SIG-M5 treated with dmso at 0.1 percent for 504 hours (cell line): ENCODE data around the gene CAMSAP1.

ENCODE experiments used
- DNase-seq: peaks from one replicate; lab custom pipeline; 2025; ENCODE audit not compliant: unreplicated experiment; lab: John Stamatoyannopoulos, UW

The CAMSAP1 gene

GRCh38 chr9:135883410-135884089 is 23.8 kb downstream of the CAMSAP1 start:
- DNase-seq, result no peak

DNA sequence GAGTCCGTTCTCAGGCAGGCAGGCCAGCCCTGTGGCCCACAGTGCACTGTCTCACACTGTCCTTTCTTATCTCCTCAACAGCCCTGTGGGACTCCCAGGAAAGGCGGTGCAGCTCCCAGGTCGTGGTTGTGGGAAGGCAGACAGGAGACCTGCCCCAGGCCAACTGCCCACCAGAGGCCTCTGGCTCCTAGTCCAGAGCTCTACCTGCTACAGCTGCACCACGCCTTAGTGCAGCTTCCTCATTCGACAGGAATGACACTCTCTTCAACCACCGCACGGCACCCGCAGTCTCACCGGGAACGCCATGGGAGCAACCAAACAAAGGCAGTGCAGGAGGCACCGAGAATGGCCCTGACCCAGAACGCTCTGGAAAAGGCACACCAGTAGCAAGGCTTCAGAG is 25.3 kb downstream of the CAMSAP1 start:
- DNase-seq, result no peak

DNA sequence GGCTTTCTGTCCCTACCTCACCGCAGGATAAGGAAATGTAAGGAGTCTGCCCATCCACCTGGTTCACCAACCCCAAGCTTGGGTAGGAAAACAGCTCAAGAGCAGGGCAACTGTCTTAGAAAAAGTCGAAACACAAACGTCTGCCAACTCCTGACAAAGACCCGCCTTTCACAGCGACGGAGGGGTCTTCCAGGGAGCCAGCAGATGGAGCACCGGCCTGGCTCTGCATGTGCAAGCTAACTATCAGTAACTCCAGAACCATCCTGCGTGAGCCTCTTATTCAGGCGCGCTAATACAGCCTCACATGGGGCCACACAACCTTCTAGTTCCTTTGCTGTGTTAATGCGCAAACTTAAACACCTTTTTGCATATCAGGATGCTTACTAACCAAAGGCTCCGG is 26.9 kb downstream of the CAMSAP1 start:
- DNase-seq, result no peak

- DNase-seq, result no peak
These were observed 27.7 kb downstream of the CAMSAP1 start for GRCh38 chr9:135879619-135880018.

DNA sequence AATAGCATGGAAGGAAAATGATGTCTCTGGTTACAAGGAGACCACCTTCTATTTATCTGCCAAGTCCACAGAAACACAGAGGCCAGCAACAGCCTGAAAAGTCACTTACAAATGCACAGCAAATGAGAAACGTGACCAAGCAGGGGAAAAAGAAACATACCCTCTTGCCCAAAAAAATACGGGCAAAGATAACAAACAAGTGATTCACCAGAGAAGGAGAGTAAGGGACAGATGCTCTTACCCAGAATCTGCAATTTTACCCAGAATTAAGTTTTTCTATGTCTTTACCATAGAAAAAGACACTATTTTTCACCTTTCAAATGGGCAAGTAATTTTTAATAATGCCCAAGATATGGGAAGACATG is 28.1 kb downstream of the CAMSAP1 start:
- no peak for DNase-seq

GRCh38 chr9:135878528-135879236 is 28.7 kb downstream of the CAMSAP1 start:
- no peak for DNase-seq

DNA sequence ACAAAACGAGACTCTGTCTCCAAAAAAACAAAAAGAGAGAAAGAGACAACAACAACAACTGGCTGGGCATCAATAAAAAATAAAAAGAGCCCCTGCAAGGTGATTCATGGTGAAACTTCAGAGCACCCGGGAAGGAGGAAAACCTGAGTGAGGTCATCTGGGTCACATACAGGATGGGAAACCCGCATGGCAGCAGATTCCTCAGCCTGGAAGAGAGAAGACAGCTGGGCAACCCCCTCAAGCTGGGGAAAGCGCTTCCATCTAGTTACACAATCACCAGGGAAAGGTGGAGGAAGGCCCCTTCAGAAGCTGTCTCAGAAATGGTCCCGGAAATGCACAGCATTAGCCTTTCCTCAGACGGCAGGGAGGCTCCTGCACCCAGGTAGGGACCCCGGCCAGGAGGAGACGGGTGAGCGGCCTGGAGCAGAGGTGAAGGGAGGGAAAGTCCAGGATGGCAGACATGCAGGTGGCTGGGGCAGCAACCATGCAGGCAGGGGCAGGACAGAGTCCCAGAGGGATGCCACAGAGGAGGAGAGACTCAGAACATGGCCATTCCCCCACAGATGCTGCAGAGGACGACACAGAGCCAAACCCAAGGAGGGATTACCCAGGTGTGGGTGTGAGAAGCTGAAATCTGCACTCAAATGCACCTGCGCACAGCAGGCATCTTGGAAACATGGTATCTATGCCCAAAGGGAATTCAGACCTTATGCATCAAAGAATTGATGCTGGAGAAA is 29.4 kb downstream of the CAMSAP1 start:
- no peak for DNase-seq

DNA sequence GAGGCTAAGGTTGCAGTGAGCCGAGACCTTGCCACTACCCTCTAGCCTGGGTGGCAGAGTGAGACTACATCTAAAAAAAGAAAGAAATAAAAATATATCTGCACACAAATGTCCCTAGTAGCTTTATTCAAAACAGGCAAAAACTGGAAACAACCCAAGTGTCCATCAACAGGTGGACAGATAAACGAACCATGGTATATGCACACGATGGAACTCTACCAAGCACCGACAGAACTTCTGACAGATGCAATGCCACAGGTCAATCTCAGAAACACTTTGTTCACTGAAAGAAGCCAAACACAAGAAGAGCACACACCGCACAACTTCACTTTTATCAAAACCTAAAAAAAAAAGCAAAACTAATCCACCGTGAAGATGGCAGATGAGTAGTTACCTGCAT is 30.4 kb downstream of the CAMSAP1 start:
- DNase-seq, result no peak

GRCh38 chr9:135874859-135875258 is 32.5 kb downstream of the CAMSAP1 start:
- DNase-seq, result no peak

GRCh38 chr9:135869909-135870308 is 37.4 kb downstream of the CAMSAP1 start:
- DNase-seq, result no peak

- no peak for DNase-seq
These were observed 41.8 kb downstream of the CAMSAP1 start for GRCh38 chr9:135865531-135865930.

DNA sequence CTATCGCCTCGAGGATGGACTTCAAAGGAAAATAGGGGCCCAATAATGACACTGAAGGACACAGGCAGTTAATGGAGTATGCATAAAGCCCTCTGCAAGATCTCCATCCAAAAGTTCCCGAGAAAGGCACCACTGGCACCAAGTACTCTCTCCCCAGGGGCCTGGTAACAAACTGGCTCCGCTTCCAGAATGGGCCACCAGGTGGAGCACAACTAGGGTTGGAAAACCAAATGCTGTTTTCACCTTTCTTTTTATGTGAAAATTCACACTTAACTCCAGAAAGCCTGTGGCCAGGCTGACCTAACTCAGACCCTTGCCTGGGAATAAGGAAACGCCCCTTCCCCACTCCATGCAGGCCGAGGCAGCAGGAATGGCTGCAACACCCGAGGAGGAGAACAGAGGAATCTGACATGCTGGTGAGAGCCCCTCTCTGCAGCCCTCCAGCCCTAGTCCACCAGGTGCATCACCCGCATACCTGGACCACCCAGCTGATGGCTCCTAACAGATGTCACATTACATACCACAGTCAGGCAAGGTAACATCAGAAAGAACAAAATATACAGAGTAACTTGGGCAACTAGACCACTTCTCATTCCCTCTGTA is 42.8 kb downstream of the CAMSAP1 start:
- peak; percentile 30 for DNase-seq

DNA sequence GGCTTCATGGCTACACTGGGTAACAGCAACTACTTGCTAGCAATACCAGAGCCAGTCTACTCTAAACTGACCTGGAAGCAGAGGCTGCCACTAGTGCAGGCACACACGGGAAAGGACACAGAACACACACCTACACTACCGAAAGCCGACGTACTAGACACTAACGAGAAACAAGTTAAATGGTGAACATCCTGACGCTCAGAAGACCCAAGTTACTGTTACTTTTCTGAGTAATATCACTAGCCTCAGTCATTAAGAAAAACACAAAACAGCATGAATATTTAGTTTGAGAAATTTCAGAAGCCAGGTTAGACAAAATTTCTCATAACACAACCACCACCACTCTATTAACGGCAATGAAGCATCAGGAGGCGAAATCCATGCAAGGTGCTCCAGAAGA is 44.5 kb downstream of the CAMSAP1 start:
- no peak for DNase-seq

GRCh38 chr9:135858491-135859185 is 48.7 kb downstream of the CAMSAP1 start:
- no peak for DNase-seq

DNA sequence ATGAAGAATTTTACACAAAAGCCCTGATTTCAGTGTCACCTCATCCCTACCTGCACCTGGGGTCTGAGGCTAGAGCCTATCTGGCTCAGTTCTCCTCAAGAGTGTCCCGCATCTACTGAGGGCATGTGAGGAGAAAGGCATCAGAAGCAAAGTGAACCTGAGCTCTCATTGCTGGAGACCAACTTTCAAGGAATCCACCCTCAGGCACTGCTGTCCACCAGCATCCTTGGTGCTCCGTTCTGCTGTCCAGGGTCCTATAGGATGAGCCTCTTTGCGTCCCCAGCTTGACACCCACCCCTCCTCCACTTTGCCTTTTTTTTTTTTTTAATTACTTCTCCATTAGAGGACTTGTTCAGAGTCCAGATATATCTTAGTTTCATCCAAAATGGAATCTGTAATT is 49.5 kb downstream of the CAMSAP1 start:
- DNase-seq, result no peak

- DNase-seq, result no peak
These were observed 50.0 kb downstream of the CAMSAP1 start for GRCh38 chr9:135857371-135857786.

DNA sequence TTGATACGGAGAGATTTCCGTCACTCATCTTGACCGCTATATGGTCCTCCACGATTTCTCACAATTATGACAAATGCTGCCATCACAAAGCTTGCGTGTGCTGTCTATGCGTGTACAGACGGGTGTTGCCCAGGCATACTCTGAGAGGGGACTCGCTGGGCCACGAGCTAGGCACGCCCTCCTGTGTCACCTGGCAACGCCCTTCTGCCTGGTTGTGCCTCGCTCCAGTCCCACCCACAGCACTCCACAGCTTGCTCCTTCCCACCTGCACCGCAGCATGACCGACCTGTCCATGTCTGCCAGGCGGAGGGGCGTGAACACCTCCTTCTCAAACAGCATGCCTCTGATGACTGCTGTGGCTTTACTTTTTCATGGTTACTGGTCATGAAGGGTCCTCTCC is 55.6 kb downstream of the CAMSAP1 start:
- no peak for DNase-seq

- DNase-seq, result no peak
These were observed 56.6 kb downstream of the CAMSAP1 start for GRCh38 chr9:135850737-135851136.

DNA sequence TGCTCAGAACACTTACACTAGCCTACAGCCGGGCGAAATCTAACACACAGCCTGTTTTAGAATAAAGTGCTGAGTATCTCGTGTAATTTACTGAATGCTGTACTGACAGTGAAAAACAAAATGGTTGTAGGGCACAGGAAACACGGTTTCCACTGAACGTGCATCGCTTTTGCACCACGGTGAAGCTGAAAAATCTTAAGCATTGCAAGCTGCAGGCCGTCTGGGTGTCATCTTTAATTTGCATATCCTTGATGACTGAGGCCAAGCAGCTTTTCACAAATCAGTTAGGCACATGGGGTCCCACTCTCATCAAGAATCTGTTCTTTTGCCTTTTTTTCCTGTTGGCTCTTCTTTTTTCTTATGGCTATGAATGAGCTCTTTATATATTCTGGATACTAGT is 58.2 kb downstream of the CAMSAP1 start:
- DNase-seq, result no peak

DNA sequence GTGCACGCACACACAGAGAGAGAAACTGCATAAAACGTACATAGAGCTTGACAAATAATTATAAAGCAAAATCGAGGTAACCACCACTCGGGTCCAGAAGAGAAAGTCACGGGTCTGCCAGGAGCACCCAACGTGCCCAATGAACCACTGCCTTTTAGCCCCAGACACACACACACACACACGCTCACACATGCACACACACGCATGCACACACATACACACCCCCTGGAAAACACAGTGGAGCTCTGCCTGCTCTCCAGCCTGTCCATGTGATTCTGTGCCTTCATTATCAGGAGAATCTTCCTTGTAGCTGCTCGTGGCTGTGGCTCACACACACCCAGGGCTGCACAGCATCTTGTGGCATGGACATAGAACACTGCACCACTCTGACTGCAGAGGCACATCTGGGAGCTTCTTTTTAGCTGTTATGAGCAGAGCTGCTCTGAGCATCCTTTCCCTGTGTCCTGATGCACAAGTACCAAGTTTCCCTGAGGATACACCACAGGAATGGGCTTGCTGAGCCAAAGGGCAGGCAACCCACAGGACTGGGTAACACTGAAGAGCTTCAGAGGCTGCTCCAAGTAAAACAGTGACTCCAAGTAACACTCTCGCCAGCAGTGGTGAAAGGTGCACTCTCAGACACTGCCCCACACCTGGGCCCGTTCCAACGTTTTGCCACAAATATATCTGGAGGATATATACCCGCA is 58.9 kb downstream of the CAMSAP1 start:
- no peak for DNase-seq

- no peak for DNase-seq
These were observed 59.5 kb downstream of the CAMSAP1 start for GRCh38 chr9:135847833-135848232.
